Left kidney (tissue), 2 donors: ENCODE data around the gene ACAA2. TPM values are rescaled to one million over a fixed set of nuclear protein-coding genes. Genes with fewer than 3 reads are reported as not detected.

ENCODE experiments used
- DNase-seq: peaks from one replicate; pipeline ENCODE4 v3.0.0-alpha.2; 2013
- polyA plus RNA-seq: library from polyadenylated mRNA; unstranded; fragments of 120-200 nt; gene quantifications from one replicate; pipeline ENCODE4 v1.2.1, GENCODE V29; 2013; ENCODE audit not compliant: insufficient read length

Gene ACAA2
- polyA plus RNA-seq, 1 donor, result 270 TPM

DNA sequence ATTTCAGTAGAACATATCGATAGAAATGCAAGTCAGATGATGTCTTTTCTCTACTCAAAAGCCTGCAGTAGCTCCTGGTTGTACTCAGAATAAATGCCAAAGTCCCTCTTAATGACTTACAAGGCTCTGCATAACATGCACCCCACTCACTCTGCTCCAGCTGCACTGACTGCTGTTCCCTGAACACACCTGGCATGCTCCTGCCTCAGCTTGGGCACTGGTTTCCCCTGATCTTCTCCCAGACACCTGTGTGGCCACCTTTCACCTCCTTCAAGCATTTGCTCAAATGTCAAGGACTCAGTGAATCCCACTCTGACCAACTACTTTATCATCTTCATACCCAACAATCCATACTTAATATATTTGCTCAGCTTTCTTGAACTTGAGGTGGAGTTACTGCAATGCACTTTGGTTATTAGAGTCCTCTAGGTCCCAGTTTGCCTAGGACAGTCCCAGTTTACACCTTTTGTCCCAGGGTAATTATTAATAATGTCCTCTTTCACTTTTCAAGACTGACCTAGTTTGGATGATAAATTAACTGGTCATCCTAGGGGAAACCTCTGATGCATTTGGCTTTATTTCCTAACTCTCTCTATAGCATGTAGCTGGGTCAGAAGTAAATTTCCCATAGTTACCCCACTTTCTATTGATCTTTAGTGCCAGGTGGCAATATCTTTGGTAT lies 44.1 kb downstream of the ACAA2 start:
- no peak for DNase-seq

DNA sequence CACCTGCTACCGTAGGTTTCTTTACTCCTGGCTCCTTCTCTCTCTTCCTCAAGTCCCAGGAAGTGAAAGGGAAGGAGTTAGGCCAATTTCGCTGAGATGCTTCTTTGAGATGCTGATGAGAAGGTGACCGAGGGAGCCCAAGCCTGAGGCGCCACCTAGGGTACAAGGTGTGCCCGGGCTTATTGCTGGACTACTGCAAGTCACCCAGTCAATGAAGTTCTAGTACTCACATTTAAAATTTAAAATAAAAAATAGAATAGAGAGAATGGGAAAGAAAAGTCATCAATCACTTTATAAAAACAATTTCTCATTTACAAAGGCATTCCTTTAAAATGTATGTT lies 45.3 kb downstream of the ACAA2 start:
- DNase-seq, result peak; percentile 56

DNA sequence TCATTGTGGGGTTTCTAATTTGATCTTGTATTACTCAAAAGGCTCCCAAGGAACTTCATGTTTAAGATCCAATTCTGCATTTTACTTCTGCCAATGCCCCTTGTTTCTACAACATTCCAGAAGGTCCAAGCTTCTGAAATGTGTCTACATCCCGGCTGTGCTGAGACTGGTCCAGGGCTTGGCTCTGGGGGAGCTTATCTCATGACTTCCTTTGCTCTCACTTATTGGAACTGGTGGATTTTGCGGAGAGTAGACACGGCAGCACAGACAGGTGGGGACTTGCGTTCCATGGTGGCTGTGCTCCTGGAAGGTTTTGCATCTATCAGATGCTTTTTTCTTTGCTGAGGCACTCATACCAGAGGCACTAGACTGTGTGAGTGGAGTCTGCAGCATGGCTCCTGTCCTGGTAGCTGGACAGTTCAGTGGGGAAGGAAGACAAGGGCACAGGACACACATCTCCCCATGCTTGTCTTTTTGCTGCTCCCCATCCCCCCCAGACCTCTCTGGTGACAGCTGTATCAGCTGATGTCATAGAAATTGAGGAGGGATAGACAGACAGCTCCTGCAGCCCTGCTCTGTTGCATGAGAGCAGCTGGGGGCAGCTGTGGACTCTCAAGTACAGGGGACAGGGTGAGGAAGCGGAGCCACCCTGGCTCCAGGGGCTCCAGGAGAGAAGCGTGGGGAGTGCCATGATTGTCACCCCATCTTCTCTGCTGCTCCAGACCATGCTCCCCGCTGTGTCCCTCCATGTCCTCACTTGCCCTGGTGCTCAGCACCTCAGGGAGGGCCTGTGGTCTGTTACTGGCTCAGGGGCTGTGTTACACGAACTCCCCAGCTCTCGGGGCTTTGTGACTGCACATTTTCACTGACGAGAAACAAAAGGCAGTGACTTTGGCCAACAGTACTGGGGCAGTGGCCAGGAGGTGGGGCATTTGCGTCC lies 46.0 kb downstream of the ACAA2 start:
- no peak for DNase-seq

DNA sequence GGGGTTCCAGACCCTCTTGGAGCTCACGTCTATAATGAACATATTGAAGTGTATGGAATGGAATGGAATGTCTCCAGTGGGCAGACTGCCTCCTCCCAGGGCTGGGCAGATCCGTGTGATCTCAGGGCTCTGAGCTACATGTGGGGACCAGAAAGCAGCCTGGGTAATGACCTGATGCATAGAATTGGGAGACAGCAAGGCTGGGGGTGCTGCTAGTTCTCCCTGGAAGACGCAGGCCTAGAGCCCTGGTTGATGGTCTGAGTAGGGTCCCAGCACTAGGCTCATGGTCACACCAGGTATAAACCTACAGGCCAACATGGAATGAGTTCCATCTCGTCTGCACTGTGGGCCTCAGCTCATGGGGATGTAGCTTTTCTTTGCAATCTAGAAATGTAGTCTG lies 46.7 kb downstream of the ACAA2 start:
- no peak for DNase-seq

DNA sequence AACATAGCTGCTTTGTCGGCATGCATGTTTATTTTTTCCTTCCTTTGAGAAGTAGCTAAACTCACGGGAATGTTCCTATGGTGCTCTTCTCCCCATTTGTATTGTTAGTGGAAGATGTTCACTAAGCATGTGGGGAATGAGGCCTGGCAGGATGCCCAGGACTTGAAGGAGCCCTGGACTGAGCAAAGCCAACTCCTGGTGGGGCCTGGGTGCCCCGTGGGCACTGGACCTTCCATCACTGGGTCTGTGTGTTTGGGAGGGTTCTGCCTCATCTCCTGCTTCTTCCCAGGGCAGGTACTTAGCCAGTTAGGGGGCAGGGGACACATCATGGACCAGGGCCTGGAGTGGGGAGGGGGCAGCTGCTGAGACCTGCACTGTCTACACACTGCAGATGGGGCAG lies 49.3 kb downstream of the ACAA2 start:
- no peak for DNase-seq

DNA sequence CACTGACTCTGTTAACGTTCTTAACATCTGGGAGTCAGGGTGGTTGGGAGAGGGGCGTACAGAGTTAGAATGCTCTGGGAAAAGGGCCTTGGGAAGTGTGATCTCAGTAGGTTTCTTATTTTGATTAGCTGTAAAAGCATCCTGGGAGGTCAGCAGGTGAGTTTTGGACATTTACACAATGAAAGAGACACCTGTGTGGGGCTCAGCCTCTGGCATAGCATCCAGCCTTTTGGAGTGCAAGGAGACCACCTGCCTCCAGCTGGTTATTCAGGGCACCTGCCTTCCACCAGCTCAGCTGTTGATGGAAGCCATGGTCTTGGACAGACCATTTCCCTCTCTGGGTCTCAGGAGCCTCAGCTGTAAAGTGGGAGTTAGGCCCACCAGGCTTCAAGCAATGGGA lies 49.7 kb downstream of the ACAA2 start:
- no peak for DNase-seq

DNA sequence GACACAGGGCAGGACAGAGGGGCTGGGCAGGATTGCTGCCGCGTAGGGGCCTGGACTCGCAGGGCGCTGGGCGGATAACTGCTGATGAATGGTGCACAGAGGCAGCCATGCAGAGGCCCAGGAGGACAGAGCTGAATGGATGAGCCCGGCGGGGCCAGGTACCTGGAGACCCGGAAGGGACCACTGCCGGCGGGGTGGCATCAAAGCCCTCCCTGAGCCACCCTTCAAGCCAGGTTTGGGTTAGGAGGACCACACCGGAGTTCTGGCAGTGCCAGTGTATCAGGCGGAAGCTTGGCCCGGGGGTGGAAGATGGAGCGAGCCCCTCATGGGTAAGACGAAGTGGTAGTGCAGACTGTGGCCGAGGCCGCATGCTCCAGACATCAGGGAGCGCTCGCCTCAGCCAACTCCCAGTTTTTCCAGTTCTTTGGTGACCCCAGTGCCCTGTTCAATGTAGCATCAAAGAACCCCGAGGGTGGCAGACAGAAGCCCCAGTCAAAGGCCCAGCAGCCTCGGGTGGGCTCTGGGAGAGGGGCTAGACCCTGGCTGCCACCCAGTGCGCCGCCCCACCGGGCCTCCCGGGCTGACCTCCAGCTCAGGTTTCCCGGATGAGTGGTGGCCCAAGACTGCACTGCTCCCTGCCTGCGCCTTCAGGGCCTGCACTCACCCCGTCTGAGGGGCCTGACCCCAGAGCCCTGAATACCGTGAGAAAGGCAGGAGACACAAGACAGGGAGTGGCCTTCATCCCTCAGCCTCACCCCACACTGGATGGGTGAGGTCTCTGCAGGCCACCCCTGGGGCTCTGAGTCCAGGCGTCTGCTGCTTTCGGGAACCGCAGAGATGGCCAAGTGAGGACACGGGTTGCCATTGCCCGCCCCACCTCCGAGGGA lies 50.9 kb downstream of the ACAA2 start:
- no peak for DNase-seq

DNA sequence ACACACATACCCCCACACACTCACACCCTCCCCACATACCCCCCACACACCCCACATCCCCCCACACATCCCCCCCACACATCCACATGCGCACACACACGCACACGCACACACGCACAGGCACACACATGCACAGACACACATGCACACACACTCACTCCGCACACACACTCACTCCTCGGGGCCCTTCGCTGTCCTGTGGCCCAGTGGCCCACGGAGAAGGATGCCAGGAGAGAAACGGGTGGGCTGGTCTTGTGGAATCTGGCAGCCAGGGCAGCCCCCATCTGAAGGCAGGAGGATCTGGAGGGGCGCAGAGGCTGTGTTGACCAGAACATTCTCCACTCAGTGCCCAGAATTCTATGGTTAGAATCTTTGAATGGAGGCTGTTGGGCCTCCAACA lies 51.6 kb downstream of the ACAA2 start:
- DNase-seq, result no peak

DNA sequence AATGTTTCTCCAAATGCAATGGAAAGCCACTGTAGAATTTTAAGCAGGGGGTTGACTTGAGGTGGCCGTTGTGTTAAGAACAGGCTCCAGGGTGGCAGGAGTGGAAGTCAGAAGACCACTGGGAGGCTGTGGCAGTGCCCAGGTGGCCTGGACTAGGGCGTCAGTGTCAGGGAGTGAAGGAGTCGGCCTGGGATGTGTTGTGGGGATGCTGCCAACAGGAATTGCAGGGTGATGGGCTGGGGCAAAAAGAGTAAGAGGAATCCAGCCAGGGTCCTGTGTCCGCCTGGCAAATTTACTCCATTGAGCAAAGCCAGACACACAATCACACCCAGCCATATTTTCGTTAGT lies 55.1 kb downstream of the ACAA2 start:
- no peak for DNase-seq

DNA sequence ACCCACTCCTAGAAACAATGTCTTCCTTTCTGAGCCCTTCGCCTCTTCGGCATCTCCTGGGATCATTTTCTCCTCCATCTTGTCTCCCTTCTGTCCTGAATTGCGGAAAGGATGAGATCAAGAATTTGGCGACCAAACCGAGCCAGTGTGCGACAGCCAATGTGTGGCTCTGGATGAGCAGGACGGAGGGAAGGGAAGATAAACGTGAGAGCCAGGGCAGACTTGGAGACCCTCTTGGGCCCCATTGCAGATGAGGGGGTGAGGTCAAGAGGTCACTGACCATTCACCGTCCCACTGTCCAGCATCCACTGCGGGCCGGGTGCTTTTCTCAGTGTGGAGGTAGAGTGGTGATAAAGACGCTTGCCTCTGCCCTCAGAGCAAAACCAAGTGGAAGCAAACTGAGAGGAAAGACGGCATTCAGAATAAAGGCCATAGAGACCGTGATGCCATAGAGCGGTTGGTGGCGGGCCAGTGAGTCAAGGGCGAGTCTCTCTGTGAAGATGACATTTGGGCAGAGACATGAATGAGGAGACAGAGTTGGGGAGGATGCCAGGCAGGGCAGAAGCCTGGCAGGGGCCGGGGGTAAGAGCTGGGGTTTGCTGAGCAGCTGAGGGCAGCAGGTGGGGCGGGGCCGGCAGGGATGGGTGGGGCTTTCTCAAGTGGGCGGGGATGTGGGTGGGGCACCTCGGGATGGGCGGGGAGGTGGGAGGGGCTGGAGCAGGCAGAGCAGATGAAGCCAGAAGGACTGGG lies 55.6 kb downstream of the ACAA2 start:
- DNase-seq, result no peak

DNA sequence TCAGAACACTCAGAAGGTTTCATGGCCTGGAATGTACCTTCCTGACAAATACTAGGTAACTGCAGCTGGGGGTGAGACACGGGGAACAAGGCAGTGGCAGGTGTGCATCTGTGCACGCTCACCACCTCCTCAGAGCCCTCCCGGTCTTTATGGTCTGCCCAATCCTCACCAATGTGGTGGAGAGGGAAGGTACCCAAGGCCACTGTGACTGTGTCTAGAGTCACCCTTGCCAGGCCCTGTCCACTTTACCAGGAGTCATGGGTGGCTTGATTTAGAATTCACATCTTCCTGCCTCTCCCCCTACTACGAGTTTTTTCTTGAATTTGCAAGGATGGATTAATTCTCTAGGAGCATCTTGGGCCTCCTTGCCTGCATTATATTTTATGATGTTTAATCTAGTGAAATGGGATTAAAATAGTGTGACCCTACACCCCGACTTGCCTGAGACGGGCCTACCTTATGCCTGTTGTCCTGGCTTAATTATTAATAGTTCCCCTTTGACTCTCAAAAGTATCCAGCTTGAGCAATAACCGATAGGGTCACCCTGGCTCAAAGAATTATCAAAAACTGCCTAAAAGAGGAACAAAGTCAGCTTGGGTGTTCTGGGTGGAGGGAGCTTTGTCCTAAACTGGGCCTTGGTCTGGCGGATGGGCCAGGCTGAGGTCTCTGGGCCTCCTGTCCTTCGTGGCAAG lies 56.5 kb downstream of the ACAA2 start:
- no peak for DNase-seq

DNA sequence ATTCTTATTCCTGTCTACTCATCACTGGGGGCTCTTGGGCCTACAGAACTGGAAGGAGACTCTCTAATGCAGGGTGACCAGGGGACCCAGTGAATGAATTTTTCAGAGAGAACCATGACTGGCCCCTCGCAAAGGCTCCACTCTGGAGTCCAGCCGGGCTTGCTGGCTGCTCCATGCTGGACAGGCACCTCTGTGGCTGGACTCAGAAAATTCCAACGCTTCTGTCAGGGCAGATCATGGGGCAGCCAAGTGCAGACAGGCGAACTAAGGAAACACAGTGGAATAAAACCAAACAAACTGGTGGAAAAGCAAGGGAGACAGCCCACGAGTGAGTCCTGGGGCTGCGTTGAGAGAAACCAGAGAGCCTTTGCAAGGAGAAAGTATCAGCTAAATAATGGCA lies 57.2 kb downstream of the ACAA2 start:
- DNase-seq, result no peak

DNA sequence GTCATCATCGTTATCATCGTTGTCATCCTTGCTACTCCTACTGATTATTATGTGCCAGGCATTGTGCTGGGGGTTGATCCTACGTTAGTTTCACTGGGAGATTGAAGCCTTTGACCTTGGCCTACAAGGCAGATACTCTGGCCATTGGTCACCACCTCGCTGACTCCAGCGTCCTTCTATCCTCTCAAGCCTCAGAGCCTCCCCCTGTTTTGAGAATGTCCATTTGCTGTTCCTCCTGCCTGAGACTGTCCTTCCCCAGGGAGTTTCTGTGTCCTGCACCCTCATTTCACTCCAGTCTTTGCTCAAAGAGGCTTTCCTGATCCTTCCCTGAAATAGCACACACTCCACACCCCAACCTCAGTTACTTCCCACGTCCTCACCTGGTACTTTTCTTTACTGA lies 57.8 kb downstream of the ACAA2 start:
- DNase-seq, result no peak

DNA sequence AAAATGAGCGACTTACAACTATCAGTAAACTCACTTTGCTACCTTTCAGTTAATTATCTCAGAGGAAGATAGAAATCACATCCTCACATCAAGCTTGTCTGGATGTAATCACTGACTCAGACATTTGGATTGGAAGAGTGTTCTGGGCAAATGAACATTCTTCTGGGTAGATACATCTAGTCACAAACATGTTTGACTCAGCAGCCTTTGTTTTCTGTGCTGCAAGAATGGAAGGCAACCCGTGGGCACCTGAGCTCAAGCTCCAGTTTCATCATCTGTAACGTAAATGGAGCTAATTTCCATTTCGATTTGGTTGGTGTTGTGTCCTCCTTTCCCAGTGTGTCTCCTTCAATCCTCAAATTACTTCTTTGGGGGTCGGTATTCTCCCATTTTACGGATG lies 58.5 kb downstream of the ACAA2 start:
- DNase-seq, result no peak

DNA sequence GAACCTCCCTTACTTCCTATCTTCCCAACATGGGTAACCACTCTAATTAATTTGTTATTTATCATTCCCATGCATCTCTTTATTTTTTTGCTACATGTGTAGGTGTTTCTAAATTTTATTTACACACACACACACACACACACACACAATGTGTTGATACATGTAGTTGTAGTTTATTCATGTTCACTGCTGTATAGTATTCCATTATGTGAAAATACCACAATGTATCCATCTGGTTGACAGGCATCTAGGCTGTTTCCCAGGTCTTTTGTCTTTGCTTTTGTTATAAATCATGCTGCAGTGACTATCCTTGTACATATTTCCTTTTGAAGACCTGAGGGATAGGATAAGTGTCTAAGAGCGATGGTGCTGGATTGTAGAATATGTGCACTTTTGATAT lies 59.7 kb downstream of the ACAA2 start:
- no peak for DNase-seq

DNA sequence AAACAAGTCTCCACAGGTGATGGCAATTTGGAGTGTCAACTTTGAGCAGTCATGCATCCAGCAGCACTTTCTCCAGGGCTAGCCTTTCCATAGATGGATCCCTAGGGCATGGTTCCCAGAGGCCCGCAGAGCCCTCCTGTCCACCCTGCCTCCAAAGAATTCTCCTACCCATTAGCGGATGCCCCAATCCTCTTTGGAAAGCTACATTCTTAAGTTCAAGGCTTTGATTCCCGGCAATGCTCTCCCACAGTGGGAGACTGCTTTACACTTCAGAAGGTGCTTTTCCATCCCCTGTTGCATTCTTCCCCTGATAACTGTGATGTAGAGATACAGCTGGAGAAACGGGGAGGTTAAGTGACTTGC lies 61.3 kb downstream of the ACAA2 start:
- no peak for DNase-seq

DNA sequence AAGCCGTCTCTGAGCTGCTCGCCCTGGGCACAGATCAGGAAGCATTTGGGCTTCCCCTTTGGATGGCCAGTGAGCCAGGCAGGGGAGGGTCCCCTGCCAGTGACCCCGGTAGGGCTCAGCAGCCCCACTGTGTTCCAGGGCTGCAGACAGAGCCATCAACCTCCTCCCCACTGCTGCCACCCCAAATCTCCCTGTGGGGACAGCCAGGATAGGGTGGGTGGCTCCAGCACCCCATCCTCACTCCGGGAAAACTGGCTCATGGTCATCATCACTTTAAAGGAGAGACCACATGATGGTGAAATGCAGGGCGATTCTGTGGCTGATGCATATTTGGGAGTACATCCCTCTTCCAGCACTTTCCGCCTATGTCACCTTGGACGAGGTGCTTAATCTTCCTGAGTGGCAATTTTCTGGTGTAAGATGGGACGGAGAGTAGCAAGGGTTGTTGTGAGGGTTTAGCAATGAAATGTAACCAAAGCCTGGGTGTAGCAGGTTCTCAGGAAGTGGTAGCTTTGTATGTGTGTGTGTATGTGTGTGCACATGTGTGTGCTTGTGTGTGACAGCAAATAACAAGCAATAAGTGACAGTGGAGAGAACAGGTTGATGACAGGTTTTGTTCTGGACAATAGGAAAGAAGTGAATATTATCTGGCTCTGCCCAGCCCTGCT lies 61.8 kb downstream of the ACAA2 start:
- no peak for DNase-seq

DNA sequence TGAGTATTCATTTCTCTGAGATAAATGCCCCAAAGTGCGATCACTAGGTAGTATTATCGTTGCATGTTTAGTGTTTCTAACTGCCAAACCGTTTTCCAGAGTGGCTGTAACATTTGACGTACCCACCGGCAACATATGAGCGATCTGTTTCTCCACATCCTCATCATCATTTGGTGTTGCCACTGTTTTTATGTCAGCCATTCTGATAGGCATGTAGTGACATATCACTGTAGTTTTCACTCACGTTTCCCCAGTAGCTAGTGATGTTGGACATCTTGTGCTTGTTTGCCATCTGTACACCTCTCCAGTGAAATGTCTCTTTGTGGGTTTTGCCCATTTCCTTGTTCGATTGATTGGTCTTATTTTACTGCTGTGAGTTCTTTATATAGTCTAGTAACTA lies 63.8 kb downstream of the ACAA2 start:
- DNase-seq, result no peak

DNA sequence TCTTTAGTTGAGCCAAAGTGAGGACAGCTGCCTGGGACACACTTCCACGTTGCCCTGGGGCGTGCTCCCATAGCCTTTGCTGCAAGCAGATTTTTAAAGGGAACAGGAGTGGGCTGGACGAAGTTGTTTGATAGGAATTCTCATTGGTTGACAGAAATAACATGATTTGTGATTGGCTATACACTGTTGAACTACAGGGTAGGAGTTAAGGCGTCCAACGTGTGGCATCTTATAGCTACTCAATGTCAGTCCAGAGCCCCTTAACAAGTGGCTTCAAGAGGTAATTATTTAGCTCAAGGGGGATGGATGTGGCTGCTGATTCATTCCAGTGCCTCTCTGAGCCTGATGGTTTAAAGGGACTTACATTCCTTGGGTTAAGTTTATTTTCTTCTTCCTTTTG lies 65.5 kb downstream of the ACAA2 start:
- DNase-seq, result no peak

DNA sequence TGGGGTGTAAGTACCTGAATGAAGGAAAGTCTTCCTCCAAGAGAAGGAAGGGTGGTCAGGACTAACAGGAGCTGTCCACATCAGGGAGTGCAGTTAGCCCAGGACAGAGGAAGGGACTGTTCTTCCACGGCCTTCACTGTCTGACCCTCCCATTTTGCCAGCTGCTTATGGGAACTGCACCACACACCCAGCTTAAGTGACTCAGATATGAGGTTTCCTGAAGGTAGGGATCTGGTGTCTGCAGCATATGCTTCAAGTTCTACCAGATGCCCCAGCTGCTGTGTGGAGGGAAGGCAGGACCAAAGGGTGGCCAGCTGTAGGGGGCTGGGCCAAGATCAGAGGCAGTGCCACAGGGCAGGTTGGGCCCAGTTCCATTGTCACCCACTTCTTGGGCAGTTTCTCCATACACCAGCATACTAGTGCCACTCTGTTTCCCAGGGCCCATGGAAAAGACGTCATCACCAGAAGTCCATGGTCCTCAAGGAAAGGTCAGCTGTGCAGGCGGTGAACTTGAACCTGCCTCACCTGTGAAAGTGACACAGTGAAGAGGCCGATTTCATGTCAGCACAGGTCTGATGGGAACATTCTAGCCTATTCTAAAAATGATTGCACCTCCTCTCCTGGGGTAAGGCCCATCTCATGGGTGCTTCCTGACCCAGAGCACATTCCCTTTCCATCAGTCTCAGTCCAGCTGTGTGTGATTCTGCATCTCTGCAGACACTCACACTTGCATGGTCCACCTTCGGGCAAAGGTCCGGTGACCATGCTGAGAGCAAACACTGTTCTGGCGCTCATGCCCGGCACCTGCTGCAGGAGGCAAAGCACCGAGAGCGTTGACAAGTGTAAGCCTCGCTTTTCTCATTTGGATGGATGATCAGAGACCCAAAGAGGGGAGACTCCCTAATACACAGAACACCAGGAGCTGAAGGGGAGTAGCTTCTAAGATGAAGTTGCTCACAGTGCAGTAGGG lies 68.0 kb downstream of the ACAA2 start:
- no peak for DNase-seq
